Large intestine (tissue), 3 donors: Measurements from ENCODE around the gene PLTP. TPM values are rescaled to one million over a fixed set of nuclear protein-coding genes. Genes with fewer than 3 reads are reported as not detected.
A peak's percentile ranks its signal among the peaks of the same experiment; 100 is the strongest.

ENCODE experiments used
- DNase-seq, 2 donors: peaks; one replicate each; pipeline versions ENCODE4 v3.0.0 to v3.0.0-alpha.2; 2013
- H3K27ac ChIP-seq: one replicate; pipeline ENCODE4 v1.5.1; 2013; ENCODE audit warnings: low read length
- H3K27me3 ChIP-seq: 2 replicates; pipeline ENCODE4 v1.6.1; 2013; ENCODE audit warnings: low read length; ENCODE audit not compliant: control insufficient read depth, insufficient read depth
- H3K36me3 ChIP-seq: 2 replicates; pipeline ENCODE4 v1.6.1; 2013; ENCODE audit warnings: low read length; ENCODE audit not compliant: control insufficient read depth, insufficient read depth
- H3K4me1 ChIP-seq: one replicate; pipeline ENCODE4 v1.6.1; 2013; ENCODE audit warnings: low read length; ENCODE audit not compliant: control insufficient read depth, insufficient read depth
- H3K4me3 ChIP-seq: one replicate; pipeline ENCODE4 v1.5.1; 2013; ENCODE audit warnings: low read length
- H3K9me3 ChIP-seq: one replicate; pipeline ENCODE4 v1.6.1; 2013; ENCODE audit warnings: mild to moderate bottlenecking, low read depth, low read length, moderate library complexity; ENCODE audit not compliant: control insufficient read depth
- WGBS: methylation state at CpG from one replicate; pipeline ENCODE4 v1.1.5; 2013; ENCODE audit warnings: low lambda C conversion rate; ENCODE audit not compliant: insufficient coverage; 5-methylcytosine and 5-hydroxymethylcytosine counted together
- polyA plus RNA-seq: library from polyadenylated mRNA; unstranded; fragments of 120-200 nt; gene quantifications from one replicate; pipeline ENCODE4 v1.2.1, GENCODE V29; 2013

Gene PLTP
- polyA plus RNA-seq, 1 donor: 25.2 TPM

DNA sequence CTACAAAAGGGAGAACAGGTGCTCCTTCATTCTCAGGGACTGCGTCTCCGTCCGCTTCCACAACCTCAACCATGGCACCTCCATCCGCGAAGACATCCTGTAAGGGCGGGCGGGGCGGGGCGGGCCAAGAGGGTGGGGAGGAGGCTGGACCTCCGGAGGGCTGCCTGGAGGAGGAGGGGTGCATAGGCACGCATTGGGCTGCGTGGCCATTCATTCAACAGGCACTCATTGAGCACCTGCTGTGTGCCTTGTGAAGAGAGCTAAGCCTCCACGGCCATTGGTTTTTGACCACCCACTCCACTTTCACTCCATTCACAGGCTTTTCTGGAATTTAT lies 54.1 kb downstream of the PLTP start:
- peaks cover 28% of the 10 kb centered on the region for H3K4me1 ChIP-seq
- no CpG with 5 or more reads among the region's 13 CpGs for WGBS
- no peaks in the 10 kb centered on the region for H3K9me3 ChIP-seq
- H3K27me3 ChIP-seq: no peaks in the 10 kb centered on the region
- DNase-seq: no peak
- peaks cover 15% of the 10 kb centered on the region for H3K36me3 ChIP-seq
- H3K4me3 ChIP-seq: peak overlapping the region; percentile 78
- H3K27ac ChIP-seq: peak overlapping the region; percentile 83

DNA sequence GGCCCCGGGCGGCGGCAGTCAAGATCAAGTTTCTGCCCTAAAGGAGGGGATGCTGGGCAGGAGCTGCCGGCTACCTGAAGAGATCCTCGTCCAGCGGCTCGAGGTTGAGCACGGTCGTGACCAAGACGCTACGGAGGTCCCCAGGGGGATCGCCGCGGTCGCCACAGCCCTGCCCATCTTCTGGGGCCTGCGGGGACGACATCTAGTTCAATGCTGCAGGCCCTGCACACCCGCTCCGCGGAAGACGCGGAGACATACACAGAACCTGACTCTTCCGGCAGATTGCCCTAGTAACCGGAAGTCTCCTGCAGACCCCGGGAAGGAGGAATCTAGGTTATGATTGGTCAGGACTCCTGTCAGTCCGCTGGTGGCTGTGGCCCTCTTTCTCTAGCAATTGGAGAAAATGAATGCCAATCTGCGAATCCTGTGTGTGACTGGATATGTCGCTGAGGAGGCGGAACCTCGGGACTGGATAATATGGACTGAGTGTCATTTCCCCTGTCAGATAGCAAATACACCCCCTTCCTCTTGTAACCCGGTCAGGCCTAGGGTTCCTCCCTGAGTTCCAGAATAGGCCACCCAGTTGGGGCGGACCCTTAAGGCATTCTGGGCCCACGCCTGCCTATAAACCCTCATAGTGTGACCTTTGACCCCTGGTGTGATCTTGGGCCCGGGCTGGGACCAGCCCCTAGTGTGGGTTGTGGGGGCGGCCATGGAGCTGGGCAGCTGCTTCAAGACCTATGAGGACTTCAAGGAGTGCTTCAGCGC lies 54.7 kb downstream of the PLTP start, which contains the start of the genes ACOT8 and ZSWIM3:
Gene ACOT8 (minus strand): TSS at position 279 of the 768 bp plus-strand sequence. CDS start 77 bp downstream, at position 202.
Gene ZSWIM3 (plus strand): TSS at position 501 of the 768 bp plus-strand sequence. CDS start 212 bp downstream, at position 713.
- peak within 1 kb of the TSS; percentile 83 for H3K27ac ChIP-seq
- H3K27me3 ChIP-seq: no peaks in the 10 kb centered on the region
- H3K36me3 ChIP-seq: peaks cover 15% of the 10 kb centered on the region
- DNase-seq: peak; percentile 99 to 100
- WGBS: no CpG with 5 or more reads among the region's 36 CpGs
- H3K4me3 ChIP-seq: peak within 1 kb of the TSS; percentile 78
- no peaks in the 10 kb centered on the region for H3K9me3 ChIP-seq
- peaks cover 28% of the 10 kb centered on the region for H3K4me1 ChIP-seq

DNA sequence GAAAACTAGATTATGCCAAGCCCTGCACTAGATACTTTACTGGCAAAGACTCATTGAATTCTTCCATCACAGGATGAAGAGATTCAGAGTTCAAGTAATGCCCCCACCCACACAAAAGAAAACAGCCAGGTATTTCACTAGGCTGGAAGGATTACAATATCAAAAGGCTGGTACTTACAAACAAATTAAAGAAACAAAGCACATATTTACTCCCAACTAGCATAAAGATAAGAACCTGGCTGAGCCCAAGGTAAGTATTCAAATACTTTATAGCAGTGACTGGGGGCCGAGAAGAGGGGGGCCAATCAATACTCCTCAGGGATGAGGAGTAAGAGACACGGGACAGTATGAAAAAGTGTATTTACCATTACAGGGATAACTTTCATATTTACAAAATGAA lies 58.5 kb downstream of the PLTP start:
- Histone ChIP-seq H3K27ac (no peak overlapping the region), H3K27me3 (no peaks in the 10 kb centered on the region), H3K4me3 (no peak overlapping the region), H3K9me3 (no peaks in the 10 kb centered on the region), H3K36me3 (peaks cover 17% of the 10 kb centered on the region), H3K4me1 (peaks cover 25% of the 10 kb centered on the region)
- WGBS: no CpG with 5 or more reads among the region's 2 CpGs
- no peak for DNase-seq

DNA sequence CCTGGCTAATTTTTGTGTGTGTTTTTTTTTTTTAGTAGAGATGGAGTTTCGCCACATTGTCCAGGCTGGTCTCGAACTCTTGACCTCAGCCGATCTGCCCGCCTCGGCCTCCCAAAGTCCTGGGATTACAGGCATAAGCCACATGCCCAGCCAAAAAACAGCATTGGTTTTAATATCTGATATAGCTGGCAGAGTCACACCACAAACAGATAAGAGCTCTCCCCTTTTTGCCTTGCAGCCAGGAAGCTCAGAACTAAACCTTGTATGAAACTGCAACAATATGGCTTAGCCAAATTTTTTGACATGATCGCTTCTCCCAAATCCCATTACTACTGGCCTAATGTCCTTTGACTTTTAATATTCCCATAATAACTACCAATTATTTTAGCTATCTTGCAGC lies 59.6 kb downstream of the PLTP start:
- no peak overlapping the region for H3K4me3 ChIP-seq
- H3K27me3 ChIP-seq: no peaks in the 10 kb centered on the region
- H3K27ac ChIP-seq: no peak overlapping the region
- no peaks in the 10 kb centered on the region for H3K9me3 ChIP-seq
- peaks cover 26% of the 10 kb centered on the region for H3K36me3 ChIP-seq
- DNase-seq: no peak
- H3K4me1 ChIP-seq: peaks cover 19% of the 10 kb centered on the region
- 100% methylated on average over 1 of the region's 6 CpGs for WGBS

DNA sequence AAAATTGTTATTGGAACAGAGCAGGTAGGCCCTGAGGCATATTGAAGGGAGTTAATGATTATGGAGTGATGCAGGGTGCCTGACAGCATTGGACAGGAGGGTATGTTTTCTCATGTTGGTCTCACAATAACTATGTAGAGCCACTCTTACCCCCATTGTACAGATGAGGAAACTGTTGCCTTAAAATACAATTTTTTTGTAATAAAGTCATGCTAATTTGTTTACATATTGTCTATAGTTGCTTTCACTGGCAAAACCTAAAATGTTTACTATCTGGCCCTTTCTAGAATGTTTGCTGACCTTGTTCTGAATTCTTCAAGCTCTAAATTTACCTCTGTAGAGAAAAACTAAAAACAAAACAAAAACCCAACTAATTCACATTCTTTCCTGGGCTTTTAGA lies 60.5 kb downstream of the PLTP start:
- H3K27ac ChIP-seq: peak overlapping the region; percentile 53

DNA sequence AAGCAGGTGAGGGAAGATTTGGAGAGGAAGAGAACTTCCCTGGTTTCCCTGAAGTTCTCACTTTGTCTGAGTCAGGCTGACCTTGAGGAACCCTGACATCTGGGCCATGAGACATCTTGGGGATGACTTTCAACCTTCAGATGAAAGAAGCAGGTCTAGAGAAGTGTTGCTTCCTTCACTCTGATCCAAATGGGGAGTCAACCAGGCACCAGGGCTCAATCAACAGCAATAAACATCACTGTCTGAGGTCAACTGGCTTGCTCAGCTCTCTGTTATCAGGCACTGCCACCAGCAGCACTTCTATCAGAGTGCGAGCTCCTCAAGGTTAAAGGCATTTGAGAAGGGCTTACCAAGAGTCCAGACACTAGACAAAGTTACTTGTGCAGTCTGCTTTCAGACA lies 61.0 kb downstream of the PLTP start:
- Histone ChIP-seq H3K4me3 (no peak overlapping the region), H3K27ac (peak overlapping the region; percentile 53), H3K9me3 (no peaks in the 10 kb centered on the region), H3K27me3 (no peaks in the 10 kb centered on the region), H3K4me1 (peaks cover 13% of the 10 kb centered on the region), H3K36me3 (peaks cover 39% of the 10 kb centered on the region)
- no CpG with 5 or more reads among the region's 1 CpG for WGBS
- peak; percentile 59 to 73 for DNase-seq

More for the DNA sequence above, 60.5 kb downstream of the PLTP start:
- DNase-seq: no peak
- Histone ChIP-seq H3K9me3 (no peaks in the 10 kb centered on the region), H3K4me3 (no peak overlapping the region), H3K36me3 (peaks cover 34% of the 10 kb centered on the region), H3K4me1 (peaks cover 19% of the 10 kb centered on the region), H3K27me3 (no peaks in the 10 kb centered on the region)

DNA sequence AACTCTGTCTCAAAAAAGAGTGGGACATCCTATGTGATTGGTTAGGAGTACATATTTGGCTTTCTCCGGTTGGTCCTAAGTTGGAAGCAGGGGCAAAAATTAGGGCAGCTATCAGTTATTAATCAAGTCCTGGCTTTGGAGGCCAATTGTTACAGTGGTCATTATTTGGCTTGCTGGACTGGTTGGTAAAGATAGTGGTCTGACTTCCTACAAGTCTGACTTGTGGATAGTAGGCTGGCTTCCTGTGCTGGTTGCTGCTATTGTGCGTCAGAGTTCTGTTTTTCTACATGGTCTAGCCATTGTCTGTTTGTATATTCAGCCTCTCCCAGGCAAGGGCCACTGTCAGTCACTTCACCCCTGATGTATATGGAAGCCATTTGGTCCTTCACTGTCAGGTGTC lies 61.7 kb downstream of the PLTP start:
- peaks cover 11% of the 10 kb centered on the region for H3K4me1 ChIP-seq
- no peak for DNase-seq
- H3K9me3 ChIP-seq: no peaks in the 10 kb centered on the region
- H3K36me3 ChIP-seq: peaks cover 44% of the 10 kb centered on the region
- WGBS: no CpG with 5 or more reads among the region's 2 CpGs
- H3K27ac ChIP-seq: peak overlapping the region; percentile 19
- H3K4me3 ChIP-seq: no peak overlapping the region
- H3K27me3 ChIP-seq: no peaks in the 10 kb centered on the region

DNA sequence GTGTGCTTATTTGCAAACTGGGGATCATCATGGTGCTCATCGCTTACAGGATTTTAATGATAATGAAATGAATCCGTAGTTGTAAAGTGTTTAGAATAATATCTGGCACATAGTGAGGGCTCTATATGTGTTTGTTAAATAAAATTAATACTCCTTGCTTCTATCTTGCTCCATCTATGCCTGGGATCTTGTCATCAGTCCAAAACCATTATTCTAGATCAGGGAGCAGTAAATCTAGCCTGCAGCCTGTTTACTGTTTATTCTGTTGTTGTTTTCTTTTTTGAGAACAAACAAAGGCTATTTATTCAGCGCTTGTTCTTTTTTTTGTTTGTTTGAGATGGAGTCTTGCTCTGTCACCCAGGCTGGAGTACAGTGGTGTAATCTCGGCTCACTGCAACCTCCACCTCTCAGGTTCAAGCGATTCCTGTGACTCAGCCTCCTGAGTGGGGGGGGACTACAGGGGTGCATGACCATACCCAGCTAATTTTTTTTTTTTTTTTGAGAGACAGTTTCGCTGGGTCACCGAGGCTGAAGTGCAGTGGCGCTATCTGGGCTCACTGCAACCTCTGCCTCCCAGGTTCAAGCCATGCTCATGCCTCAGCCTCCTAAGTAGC lies 62.9 kb downstream of the PLTP start:
- H3K4me1 ChIP-seq: peaks cover 8% of the 10 kb centered on the region
- H3K9me3 ChIP-seq: no peaks in the 10 kb centered on the region
- H3K27me3 ChIP-seq: no peaks in the 10 kb centered on the region
- DNase-seq: no peak
- H3K4me3 ChIP-seq: no peak overlapping the region
- 100% methylated on average over 1 of the region's 8 CpGs for WGBS
- H3K36me3 ChIP-seq: peaks cover 48% of the 10 kb centered on the region
- H3K27ac ChIP-seq: no peak overlapping the region

Other genes with a start within 250 kb of the PLTP start
- gene WFDC11, start 241.9 kb downstream of the PLTP start, polyA plus RNA-seq: not detected
- gene WFDC13, start 210.1 kb downstream of the PLTP start, polyA plus RNA-seq: not detected
- not detected for gene WFDC10B, start 207.1 kb downstream of the PLTP start, polyA plus RNA-seq
- gene SPINT4, start 189.8 kb downstream of the PLTP start, polyA plus RNA-seq: not detected
- 0.57 TPM for gene WFDC3, start 120.3 kb downstream of the PLTP start, polyA plus RNA-seq
- gene DNTTIP1, start 120.2 kb downstream of the PLTP start, polyA plus RNA-seq: 27.1 TPM
- gene UBE2C, start 99.5 kb downstream of the PLTP start, polyA plus RNA-seq: 35.6 TPM
- gene TNNC2, start 84.8 kb downstream of the PLTP start, polyA plus RNA-seq: 10.9 TPM
- 11.1 TPM for gene SNX21, start 78.4 kb downstream of the PLTP start, polyA plus RNA-seq
- 26.5 TPM for gene ACOT8, start 54.8 kb downstream of the PLTP start, polyA plus RNA-seq
- gene ZSWIM3, start 54.5 kb downstream of the PLTP start, polyA plus RNA-seq: 6.5 TPM
- 17.3 TPM for gene ZSWIM1, start 30.9 kb downstream of the PLTP start, polyA plus RNA-seq
- 17.3 TPM for gene SPATA25, start 24.5 kb downstream of the PLTP start, polyA plus RNA-seq
- gene NEURL2, start 20.9 kb downstream of the PLTP start, polyA plus RNA-seq: 15.6 TPM
- 851 TPM for gene CTSA, start 20.8 kb downstream of the PLTP start, polyA plus RNA-seq
- gene PCIF1, start 22.5 kb upstream of the PLTP start, polyA plus RNA-seq: 28.1 TPM
- gene ZNF335, start 60.0 kb upstream of the PLTP start, polyA plus RNA-seq: 13.4 TPM
- 1.6 TPM for gene MMP9, start 96.8 kb upstream of the PLTP start, polyA plus RNA-seq
- 3.5 TPM for gene SLC12A5, start 117.1 kb upstream of the PLTP start, polyA plus RNA-seq
- gene NCOA5, start 177.8 kb upstream of the PLTP start, polyA plus RNA-seq: 38.9 TPM
- gene CD40, start 206.2 kb upstream of the PLTP start, polyA plus RNA-seq: 2.8 TPM